IMR-90 (cell line): ENCODE results near the gene ALKBH6. TPM values are rescaled to one million over a fixed set of nuclear protein-coding genes. Genes with fewer than 3 reads are reported as not detected.

ENCODE experiments used
- ATAC-seq: fragments of 200-7000 bp; cut with Tn5 transposase; 2 replicates; pipeline ENCODE4 v1.9.1; 2020; ENCODE audit warnings: low read depth, mild to moderate bottlenecking, moderate library complexity
- BruUV-seq: library from RNA; stranded (reverse); fragments of 400-500 nt; replicated peaks from 2 replicates; lab custom pipeline; 2021; lab: Mats Ljungman, UMichigan
- CTCF ChIA-PET: fragments of 300-600 bp; formaldehyde crosslinking; extraction: SDS; loops from one replicate; lab custom pipeline; 2021; ENCODE audit warnings: antibody characterized with exemption; lab: Yijun Ruan, JAX
- POLR2A ChIA-PET: fragments of 300-600 bp; sonication (Branson Sonifier 250); formaldehyde crosslinking; loops from one replicate; lab custom pipeline; 2022; ENCODE audit warnings: antibody characterized with exemption; ENCODE audit not compliant: unreplicated experiment; lab: Charles Lee
- DNase-seq: peaks from one replicate; pipeline ENCODE4 v3.0.0; 2013
- H2AFZ ChIP-seq: replicated peaks from 2 replicates; pipeline ENCODE3; 2013; ENCODE audit warnings: low read length, mild to moderate bottlenecking; ENCODE audit not compliant: poor library complexity
- H2AK5ac ChIP-seq: 2 replicates; pipeline ENCODE4 v1.6.1; 2013; ENCODE audit warnings: low read depth, low read length, inconsistent platforms
- H2AK9ac ChIP-seq: replicated peaks from 2 replicates; pipeline ENCODE3; 2013; ENCODE audit warnings: mild to moderate bottlenecking, low read depth, low read length, moderate library complexity; ENCODE audit not compliant: poor library complexity
- H2BK120ac ChIP-seq: 2 replicates; pipeline ENCODE4 v1.6.1; 2013; ENCODE audit warnings: low read depth, low read length, inconsistent platforms
- H2BK15ac ChIP-seq: 3 replicates; pipeline ENCODE4 v1.6.1; 2013; ENCODE audit warnings: low read depth, low read length, inconsistent platforms
- H2BK20ac ChIP-seq: 2 replicates; pipeline ENCODE4 v1.6.1; 2013; ENCODE audit warnings: low read depth, mild to moderate bottlenecking, inconsistent platforms, low read length, moderate library complexity
- H2BK5ac ChIP-seq: 2 replicates; pipeline ENCODE4 v1.6.1; 2013; ENCODE audit warnings: mild to moderate bottlenecking, low read depth, low read length, inconsistent platforms; ENCODE audit not compliant: poor library complexity, severe bottlenecking
- H3K14ac ChIP-seq: replicated peaks from 2 replicates; pipeline ENCODE4 v1.6.1; 2013; ENCODE audit warnings: low read depth, low read length, inconsistent platforms
- H3K18ac ChIP-seq: 2 replicates; pipeline ENCODE4 v1.6.1; 2013; ENCODE audit warnings: low read depth, low read length, control low read depth
- H3K23ac ChIP-seq: 2 replicates; pipeline ENCODE4 v1.6.1; 2013; ENCODE audit warnings: low read depth, low read length, inconsistent platforms
- H3K27ac ChIP-seq: 2 replicates; pipeline ENCODE4 v1.5.1; 2013; ENCODE audit warnings: mild to moderate bottlenecking, control low read depth, low read length; ENCODE audit not compliant: insufficient read depth
- H3K27me3 ChIP-seq: 2 replicates; pipeline ENCODE4 v1.6.1; 2013; ENCODE audit warnings: low read length; ENCODE audit not compliant: control insufficient read depth, insufficient read depth
- H3K36me3 ChIP-seq: 2 replicates; pipeline ENCODE4 v1.6.1; 2013; ENCODE audit warnings: low read length, mixed read lengths; ENCODE audit not compliant: control insufficient read depth, insufficient read depth
- H3K4ac ChIP-seq: 2 replicates; pipeline ENCODE4 v1.6.1; 2013; ENCODE audit warnings: low read depth, low read length, inconsistent platforms
- H3K4me1 ChIP-seq: 2 replicates; pipeline ENCODE4 v1.6.1; 2013; ENCODE audit warnings: low read length, mixed read lengths; ENCODE audit not compliant: control insufficient read depth, insufficient read depth
- H3K4me2 ChIP-seq: 2 replicates; pipeline ENCODE4 v1.6.1; 2013; ENCODE audit warnings: low read depth, mild to moderate bottlenecking, control low read depth, low read length, moderate library complexity
- H3K4me3 ChIP-seq: 2 replicates; pipeline ENCODE4 v1.5.1; 2013; ENCODE audit warnings: low read depth, mild to moderate bottlenecking, control low read depth, low read length, moderate library complexity; ENCODE audit not compliant: insufficient read depth
- H3K56ac ChIP-seq: 2 replicates; pipeline ENCODE4 v1.6.1; 2013; ENCODE audit warnings: low read length, inconsistent platforms; ENCODE audit not compliant: insufficient read depth; ENCODE audit errors: extremely low read depth
- H3K79me1 ChIP-seq, 2 experiments: 2 replicates each; pipeline ENCODE4 v1.6.1; 2013; ENCODE audit warnings: low read length in 2 of 2, inconsistent platforms in 1 of 2, low read depth in 1 of 2
- H3K9ac ChIP-seq: 2 replicates; pipeline ENCODE4 v1.6.1; 2013; ENCODE audit warnings: low read depth, low read length, control low read depth
- H3K9me1 ChIP-seq: 2 replicates; pipeline ENCODE4 v1.6.1; 2013; ENCODE audit warnings: low read length, inconsistent platforms; ENCODE audit not compliant: insufficient read depth
- H3K9me3 ChIP-seq: 2 replicates; pipeline ENCODE4 v1.6.1; 2013; ENCODE audit warnings: low read length; ENCODE audit not compliant: control insufficient read depth, insufficient read depth
- H4K20me1 ChIP-seq: 2 replicates; pipeline ENCODE4 v1.6.1; 2013; ENCODE audit warnings: low read length, inconsistent platforms; ENCODE audit not compliant: insufficient read depth
- H4K5ac ChIP-seq: 2 replicates; pipeline ENCODE4 v1.6.1; 2013; ENCODE audit warnings: mild to moderate bottlenecking, low read depth, low read length, control low read depth
- H4K8ac ChIP-seq, 2 experiments: 2 replicates each; pipeline ENCODE4 v1.6.1; 2013; ENCODE audit warnings: low read depth in 2 of 2, low read length in 2 of 2, control low read depth in 1 of 2, inconsistent platforms in 1 of 2
- H4K91ac ChIP-seq: 2 replicates; pipeline ENCODE4 v1.6.1; 2013; ENCODE audit warnings: low read depth, low read length, inconsistent platforms; ENCODE audit not compliant: insufficient read depth
- BHLHE40 ChIP-seq: fragments of 150-350 bp; IDR thresholded peaks from 2 replicates; pipeline ENCODE4 v1.6.1; 2016; ENCODE audit warnings: mild to moderate bottlenecking, low read depth, low read length
- CEBPB ChIP-seq: IDR thresholded peaks from 2 replicates; pipeline ENCODE4 v1.6.1; 2012; ENCODE audit warnings: low read depth, low read length, improper control_type of control experiment
- CHD1 ChIP-seq: IDR thresholded peaks from 2 replicates; pipeline ENCODE4 v1.6.1; 2012; ENCODE audit warnings: low read depth, low read length, improper control_type of control experiment
- ELK1 ChIP-seq: fragments of 150-350 bp; IDR thresholded peaks from 2 replicates; pipeline ENCODE4 v1.6.1; 2016; ENCODE audit warnings: low read depth, mild to moderate bottlenecking, low read length, moderate library complexity, borderline replicate concordance
- FOS ChIP-seq: fragments of 150-350 bp; IDR thresholded peaks from 2 replicates; pipeline ENCODE4 v1.6.1; 2016; ENCODE audit warnings: low read depth, low read length
- MXI1 ChIP-seq: IDR thresholded peaks from 2 replicates; pipeline ENCODE4 v1.6.1; 2012; ENCODE audit warnings: low read depth, mild to moderate bottlenecking, low read length, moderate library complexity, borderline replicate concordance
- POLR2A ChIP-seq: IDR thresholded peaks from 2 replicates; pipeline ENCODE4 v1.6.1; 2012; ENCODE audit warnings: mild to moderate bottlenecking, low read depth, low read length
- RAD21 ChIP-seq: IDR thresholded peaks from 2 replicates; pipeline ENCODE4 v1.6.1; 2012; ENCODE audit warnings: low read length, improper control_type of control experiment
- RCOR1 ChIP-seq: IDR thresholded peaks from 2 replicates; pipeline ENCODE4 v1.6.1; 2012; ENCODE audit warnings: mild to moderate bottlenecking, low read length, improper control_type of control experiment; ENCODE audit not compliant: insufficient replicate concordance
- SMC3 ChIP-seq: fragments of 150-350 bp; IDR thresholded peaks from 2 replicates; pipeline ENCODE4 v1.6.1; 2016; ENCODE audit warnings: low read depth, mild to moderate bottlenecking, antibody characterized with exemption, low read length, moderate library complexity
- USF2 ChIP-seq: fragments of 150-350 bp; IDR thresholded peaks from 2 replicates; pipeline ENCODE4 v1.6.1; 2017; ENCODE audit warnings: mild to moderate bottlenecking, antibody characterized with exemption, low read length, low read depth
- WGBS, 2 experiments: methylation state at CpG; one replicate each; pipeline versions ENCODE4 v1.1.5 to v1.1.7; 2013; ENCODE audit warnings: missing lambda C conversion rate in 2 of 2; ENCODE audit not compliant: insufficient read length in 1 of 2; ENCODE audit errors: extremely low coverage in 2 of 2; 5-methylcytosine and 5-hydroxymethylcytosine counted together
- dilution Hi-C: fragments of 300-500 bp; cut with HindIII; formaldehyde crosslinking; loops from one replicate; pipeline ENCODE4 v1.14.3; 2018; ENCODE audit warnings: low sequenced_read_pairs; ENCODE audit not compliant: unreplicated experiment
- in situ Hi-C: fragments of 300-500 bp; cut with MboI; formaldehyde crosslinking; loops from 3 replicates; pipeline ENCODE4 v1.14.3; 2019; ENCODE audit warnings: low sequenced_read_pairs, inconsistent platforms, mixed read lengths
- intact Hi-C: fragments of 100-400 bp; cut with micrococcal nuclease; formaldehyde crosslinking; loops from 2 replicates; pipeline ENCODE4 v1.10.0; 2022
- polyA plus RNA-seq, 3 experiments: library from polyadenylated mRNA; depleted of rRNA; stranded (reverse); fragments of >200 nt; gene quantifications; 2 replicates each; pipeline ENCODE4 v1.2.3, GENCODE V29; 2012; ENCODE audit warnings: low replicate concordance in 1 of 3
- total RNA-seq: library from RNA; depleted of rRNA; stranded (reverse); fragments of >200 nt; gene quantifications from 2 replicates; pipeline ENCODE4 v1.2.3, GENCODE V29; 2012

ALKBH6 gene
- total and polyA plus RNA-seq, 2 of the 4 experiments (the other 2 are of a cell fraction) = 12.9 to 38.7 TPM

- Histone ChIP-seq H2BK120ac (no peak overlapping the region), H3K4me2 (no peak overlapping the region), H2AK5ac (no peak overlapping the region), H2AK9ac (no peak overlapping the region), H3K23ac (no peak overlapping the region), H3K4me1 (no peaks in the 10 kb centered on the region), H3K27ac (no peak overlapping the region), H3K9me3 (no peaks in the 10 kb centered on the region), H3K14ac (no peak overlapping the region), H3K9ac (no peak overlapping the region), H4K91ac (no peak overlapping the region), H3K27me3 (no peaks in the 10 kb centered on the region), H4K20me1 (no peaks in the 10 kb centered on the region; the same call in 1 of the 2 replicates), H3K56ac (no peak overlapping the region), H2BK20ac (no peak overlapping the region), H4K5ac (no peak overlapping the region), H2AFZ (no peak overlapping the region), H3K4me3 (no peak overlapping the region), H3K4ac (no peak overlapping the region), H2BK5ac (no peak overlapping the region), H4K8ac (no peak overlapping the region), H3K36me3 (peaks cover 63% of the 10 kb centered on the region), H3K79me1 (peaks cover 0 to 7% of the 10 kb centered on the region in 2 experiments; a peak in 2 of 4 replicates), H3K9me1 (peaks cover 6% of the 10 kb centered on the region; the same call in 1 of the 2 replicates), H2BK15ac (no peak overlapping the region), H3K18ac (no peak overlapping the region)
- WGBS, 2 experiments = no CpG with 5 or more reads among the region's 1 CpG
- in situ Hi-C loops (no loop called here), intact Hi-C loops (no loop called here), dilution Hi-C loops (no loop called here)
- no peak for ATAC-seq
- POLR2A ChIA-PET = no interaction called here
- TF ChIP-seq BHLHE40 = no peak
- no peak for TF ChIP-seq SMC3
- TF ChIP-seq USF2 = no peak
- no peak for TF ChIP-seq FOS
- TF ChIP-seq ELK1 = no peak
- no peak for TF ChIP-seq RAD21
- TF ChIP-seq POLR2A = no peak
- no peak for TF ChIP-seq RCOR1
- TF ChIP-seq CEBPB = no peak
- TF ChIP-seq MXI1 = no peak
- TF ChIP-seq CHD1 = no peak
- no TSS peak for BruUV-seq
- CTCF ChIA-PET = no interaction called here
- no peak for DNase-seq
These were observed 11.5 kb upstream of the ALKBH6 start for GRCh38 chr19:36025541-36025940.
